HG03521 (cell line): ENCODE results near the gene MAL.

Experiments used
- ATAC-seq: cut with Tn5 transposase; IDR thresholded peaks from one replicate; pipeline ENCODE4 v1.9.1; 2021; ENCODE audit warnings: mild to moderate bottlenecking, moderate library complexity; ENCODE audit not compliant: unreplicated experiment

MAL gene

GRCh38 chr2:94996305-94997100, 29.0 kb upstream of the MAL start:
- ATAC-seq: no peak

GRCh38 chr2:94997981-94998930, 27.3 kb upstream of the MAL start:
- ATAC-seq: no peak

- ATAC-seq: no peak
Observed at GRCh38 chr2:94999431-94999883, 26.1 kb upstream of the MAL start.

- ATAC-seq: no peak
Observed at GRCh38 chr2:95001051-95001562, 24.4 kb upstream of the MAL start.

- ATAC-seq: no peak
Observed at GRCh38 chr2:95001701-95002100, 23.8 kb upstream of the MAL start.

GRCh38 chr2:95002498-95002897, 23.0 kb upstream of the MAL start:
- no peak for ATAC-seq

- no peak for ATAC-seq
Observed at GRCh38 chr2:95004287-95004686, 21.2 kb upstream of the MAL start.

- no peak for ATAC-seq
Observed at GRCh38 chr2:95004711-95005110, 20.8 kb upstream of the MAL start.

- ATAC-seq: no peak
Observed at GRCh38 chr2:95005726-95006125, 19.8 kb upstream of the MAL start.

- ATAC-seq: no peak
Observed at GRCh38 chr2:95006588-95006987, 18.9 kb upstream of the MAL start.

GRCh38 chr2:95007031-95007609, 18.4 kb upstream of the MAL start:
- no peak for ATAC-seq

- ATAC-seq: no peak
Observed at GRCh38 chr2:95007822-95008221, 17.7 kb upstream of the MAL start.

GRCh38 chr2:95008306-95008705, 17.2 kb upstream of the MAL start:
- no peak for ATAC-seq

GRCh38 chr2:95008996-95009395, 16.5 kb upstream of the MAL start:
- no peak for ATAC-seq

- ATAC-seq: no peak
Observed at GRCh38 chr2:95009412-95009811, 16.1 kb upstream of the MAL start.

- no peak for ATAC-seq
Observed at GRCh38 chr2:95010126-95010525, 15.4 kb upstream of the MAL start.

- no peak for ATAC-seq
Observed at GRCh38 chr2:95010718-95011117, 14.8 kb upstream of the MAL start.

- ATAC-seq: peak; percentile 53
Observed at GRCh38 chr2:95012881-95013550, 12.5 kb upstream of the MAL start.

GRCh38 chr2:95013726-95014125, 11.8 kb upstream of the MAL start:
- no peak for ATAC-seq

GRCh38 chr2:95014126-95014708, 11.3 kb upstream of the MAL start:
- ATAC-seq: no peak
